IMR-90 (cell line): ENCODE results near the gene MYEOV. TPM values are rescaled to one million over a fixed set of nuclear protein-coding genes. Genes with fewer than 3 reads are reported as not detected.

ENCODE experiments used
- ATAC-seq: fragments of 200-7000 bp; cut with Tn5 transposase; 2 replicates; pipeline ENCODE4 v1.9.1; 2020; ENCODE audit warnings: low read depth, mild to moderate bottlenecking, moderate library complexity
- BruUV-seq: library from RNA; stranded (reverse); fragments of 400-500 nt; replicated peaks from 2 replicates; lab custom pipeline; 2021; lab: Mats Ljungman, UMichigan
- CTCF ChIA-PET: fragments of 300-600 bp; formaldehyde crosslinking; extraction: SDS; loops from one replicate; lab custom pipeline; 2021; ENCODE audit warnings: antibody characterized with exemption; lab: Yijun Ruan, JAX
- POLR2A ChIA-PET: fragments of 300-600 bp; sonication (Branson Sonifier 250); formaldehyde crosslinking; loops from one replicate; lab custom pipeline; 2022; ENCODE audit warnings: antibody characterized with exemption; ENCODE audit not compliant: unreplicated experiment; lab: Charles Lee
- DNase-seq: peaks from one replicate; pipeline ENCODE4 v3.0.0; 2013
- H2AFZ ChIP-seq: replicated peaks from 2 replicates; pipeline ENCODE3; 2013; ENCODE audit warnings: low read length, mild to moderate bottlenecking; ENCODE audit not compliant: poor library complexity
- H2AK5ac ChIP-seq: 2 replicates; pipeline ENCODE4 v1.6.1; 2013; ENCODE audit warnings: low read depth, low read length, inconsistent platforms
- H2AK9ac ChIP-seq: replicated peaks from 2 replicates; pipeline ENCODE3; 2013; ENCODE audit warnings: mild to moderate bottlenecking, low read depth, low read length, moderate library complexity; ENCODE audit not compliant: poor library complexity
- H2BK120ac ChIP-seq: 2 replicates; pipeline ENCODE4 v1.6.1; 2013; ENCODE audit warnings: low read depth, low read length, inconsistent platforms
- H2BK15ac ChIP-seq: 3 replicates; pipeline ENCODE4 v1.6.1; 2013; ENCODE audit warnings: low read depth, low read length, inconsistent platforms
- H2BK20ac ChIP-seq: 2 replicates; pipeline ENCODE4 v1.6.1; 2013; ENCODE audit warnings: low read depth, mild to moderate bottlenecking, inconsistent platforms, low read length, moderate library complexity
- H2BK5ac ChIP-seq: 2 replicates; pipeline ENCODE4 v1.6.1; 2013; ENCODE audit warnings: mild to moderate bottlenecking, low read depth, low read length, inconsistent platforms; ENCODE audit not compliant: poor library complexity, severe bottlenecking
- H3K14ac ChIP-seq: replicated peaks from 2 replicates; pipeline ENCODE4 v1.6.1; 2013; ENCODE audit warnings: low read depth, low read length, inconsistent platforms
- H3K18ac ChIP-seq: 2 replicates; pipeline ENCODE4 v1.6.1; 2013; ENCODE audit warnings: low read depth, low read length, control low read depth
- H3K23ac ChIP-seq: 2 replicates; pipeline ENCODE4 v1.6.1; 2013; ENCODE audit warnings: low read depth, low read length, inconsistent platforms
- H3K27ac ChIP-seq: 2 replicates; pipeline ENCODE4 v1.5.1; 2013; ENCODE audit warnings: mild to moderate bottlenecking, control low read depth, low read length; ENCODE audit not compliant: insufficient read depth
- H3K27me3 ChIP-seq: 2 replicates; pipeline ENCODE4 v1.6.1; 2013; ENCODE audit warnings: low read length; ENCODE audit not compliant: control insufficient read depth, insufficient read depth
- H3K36me3 ChIP-seq: 2 replicates; pipeline ENCODE4 v1.6.1; 2013; ENCODE audit warnings: low read length, mixed read lengths; ENCODE audit not compliant: control insufficient read depth, insufficient read depth
- H3K4ac ChIP-seq: 2 replicates; pipeline ENCODE4 v1.6.1; 2013; ENCODE audit warnings: low read depth, low read length, inconsistent platforms
- H3K4me1 ChIP-seq: 2 replicates; pipeline ENCODE4 v1.6.1; 2013; ENCODE audit warnings: low read length, mixed read lengths; ENCODE audit not compliant: control insufficient read depth, insufficient read depth
- H3K4me2 ChIP-seq: 2 replicates; pipeline ENCODE4 v1.6.1; 2013; ENCODE audit warnings: low read depth, mild to moderate bottlenecking, control low read depth, low read length, moderate library complexity
- H3K4me3 ChIP-seq: 2 replicates; pipeline ENCODE4 v1.5.1; 2013; ENCODE audit warnings: low read depth, mild to moderate bottlenecking, control low read depth, low read length, moderate library complexity; ENCODE audit not compliant: insufficient read depth
- H3K56ac ChIP-seq: 2 replicates; pipeline ENCODE4 v1.6.1; 2013; ENCODE audit warnings: low read length, inconsistent platforms; ENCODE audit not compliant: insufficient read depth; ENCODE audit errors: extremely low read depth
- H3K79me1 ChIP-seq, 2 experiments: 2 replicates each; pipeline ENCODE4 v1.6.1; 2013; ENCODE audit warnings: low read length in 2 of 2, inconsistent platforms in 1 of 2, low read depth in 1 of 2
- H3K9ac ChIP-seq: 2 replicates; pipeline ENCODE4 v1.6.1; 2013; ENCODE audit warnings: low read depth, low read length, control low read depth
- H3K9me1 ChIP-seq: 2 replicates; pipeline ENCODE4 v1.6.1; 2013; ENCODE audit warnings: low read length, inconsistent platforms; ENCODE audit not compliant: insufficient read depth
- H3K9me3 ChIP-seq: 2 replicates; pipeline ENCODE4 v1.6.1; 2013; ENCODE audit warnings: low read length; ENCODE audit not compliant: control insufficient read depth, insufficient read depth
- H4K20me1 ChIP-seq: 2 replicates; pipeline ENCODE4 v1.6.1; 2013; ENCODE audit warnings: low read length, inconsistent platforms; ENCODE audit not compliant: insufficient read depth
- H4K5ac ChIP-seq: 2 replicates; pipeline ENCODE4 v1.6.1; 2013; ENCODE audit warnings: mild to moderate bottlenecking, low read depth, low read length, control low read depth
- H4K8ac ChIP-seq, 2 experiments: 2 replicates each; pipeline ENCODE4 v1.6.1; 2013; ENCODE audit warnings: low read depth in 2 of 2, low read length in 2 of 2, control low read depth in 1 of 2, inconsistent platforms in 1 of 2
- H4K91ac ChIP-seq: 2 replicates; pipeline ENCODE4 v1.6.1; 2013; ENCODE audit warnings: low read depth, low read length, inconsistent platforms; ENCODE audit not compliant: insufficient read depth
- BHLHE40 ChIP-seq: fragments of 150-350 bp; IDR thresholded peaks from 2 replicates; pipeline ENCODE4 v1.6.1; 2016; ENCODE audit warnings: mild to moderate bottlenecking, low read depth, low read length
- CEBPB ChIP-seq: IDR thresholded peaks from 2 replicates; pipeline ENCODE4 v1.6.1; 2012; ENCODE audit warnings: low read depth, low read length, improper control_type of control experiment
- CHD1 ChIP-seq: IDR thresholded peaks from 2 replicates; pipeline ENCODE4 v1.6.1; 2012; ENCODE audit warnings: low read depth, low read length, improper control_type of control experiment
- FOS ChIP-seq: fragments of 150-350 bp; IDR thresholded peaks from 2 replicates; pipeline ENCODE4 v1.6.1; 2016; ENCODE audit warnings: low read depth, low read length
- MAFK ChIP-seq: IDR thresholded peaks from 2 replicates; pipeline ENCODE4 v1.6.1; 2012; ENCODE audit warnings: low read depth, low read length, improper control_type of control experiment
- MAZ ChIP-seq: IDR thresholded peaks from 2 replicates; pipeline ENCODE4 v1.6.1; 2012; ENCODE audit warnings: low read depth, mild to moderate bottlenecking, low read length, improper control_type of control experiment, moderate library complexity, borderline replicate concordance
- MXI1 ChIP-seq: IDR thresholded peaks from 2 replicates; pipeline ENCODE4 v1.6.1; 2012; ENCODE audit warnings: low read depth, mild to moderate bottlenecking, low read length, moderate library complexity, borderline replicate concordance
- NFE2L2 ChIP-seq: fragments of 150-350 bp; IDR thresholded peaks from 2 replicates; pipeline ENCODE4 v1.6.1; 2016; ENCODE audit warnings: low read depth, mild to moderate bottlenecking, low read length
- POLR2A ChIP-seq: IDR thresholded peaks from 2 replicates; pipeline ENCODE4 v1.6.1; 2012; ENCODE audit warnings: mild to moderate bottlenecking, low read depth, low read length
- RAD21 ChIP-seq: IDR thresholded peaks from 2 replicates; pipeline ENCODE4 v1.6.1; 2012; ENCODE audit warnings: low read length, improper control_type of control experiment
- RFX5 ChIP-seq: IDR thresholded peaks from 2 replicates; pipeline ENCODE4 v1.8.0; 2012; ENCODE audit warnings: low read depth, mild to moderate bottlenecking, low read length, moderate library complexity
- SMC3 ChIP-seq: fragments of 150-350 bp; IDR thresholded peaks from 2 replicates; pipeline ENCODE4 v1.6.1; 2016; ENCODE audit warnings: low read depth, mild to moderate bottlenecking, antibody characterized with exemption, low read length, moderate library complexity
- WGBS, 2 experiments: methylation state at CpG; one replicate each; pipeline versions ENCODE4 v1.1.5 to v1.1.7; 2013; ENCODE audit warnings: missing lambda C conversion rate in 2 of 2; ENCODE audit not compliant: insufficient read length in 1 of 2; ENCODE audit errors: extremely low coverage in 2 of 2; 5-methylcytosine and 5-hydroxymethylcytosine counted together
- dilution Hi-C: fragments of 300-500 bp; cut with HindIII; formaldehyde crosslinking; loops from one replicate; pipeline ENCODE4 v1.14.3; 2018; ENCODE audit warnings: low sequenced_read_pairs; ENCODE audit not compliant: unreplicated experiment
- in situ Hi-C: fragments of 300-500 bp; cut with MboI; formaldehyde crosslinking; loops from 3 replicates; pipeline ENCODE4 v1.14.3; 2019; ENCODE audit warnings: low sequenced_read_pairs, inconsistent platforms, mixed read lengths
- intact Hi-C: fragments of 100-400 bp; cut with micrococcal nuclease; formaldehyde crosslinking; loops from 2 replicates; pipeline ENCODE4 v1.10.0; 2022
- polyA plus RNA-seq, 3 experiments: library from polyadenylated mRNA; depleted of rRNA; stranded (reverse); fragments of >200 nt; gene quantifications; 2 replicates each; pipeline ENCODE4 v1.2.3, GENCODE V29; 2012; ENCODE audit warnings: low replicate concordance in 1 of 3
- total RNA-seq: library from RNA; depleted of rRNA; stranded (reverse); fragments of >200 nt; gene quantifications from 2 replicates; pipeline ENCODE4 v1.2.3, GENCODE V29; 2012
- TF ChIP-seq, protein P1 (sequence below): fragments of 150-350 bp; IDR thresholded peaks from 2 replicates; pipeline ENCODE4 v1.6.1; 2016; ENCODE audit warnings: low read depth, mild to moderate bottlenecking, low read length, moderate library complexity, borderline replicate concordance
- TF ChIP-seq, protein P2 (sequence below): conservative IDR thresholded peaks from 2 replicates; pipeline ENCODE4 v1.5.1; 2012; ENCODE audit warnings: mild to moderate bottlenecking, low read depth, low read length, improper control_type of control experiment
- TF ChIP-seq, protein P3 (sequence below): fragments of 150-350 bp; IDR thresholded peaks from 2 replicates; pipeline ENCODE4 v1.6.1; 2017; ENCODE audit warnings: mild to moderate bottlenecking, antibody characterized with exemption, low read length, low read depth

MYEOV gene
- total and polyA plus RNA-seq, 2 of the 4 experiments (the other 2 are of a cell fraction) = 5.8 to 6.8 TPM

DNA sequence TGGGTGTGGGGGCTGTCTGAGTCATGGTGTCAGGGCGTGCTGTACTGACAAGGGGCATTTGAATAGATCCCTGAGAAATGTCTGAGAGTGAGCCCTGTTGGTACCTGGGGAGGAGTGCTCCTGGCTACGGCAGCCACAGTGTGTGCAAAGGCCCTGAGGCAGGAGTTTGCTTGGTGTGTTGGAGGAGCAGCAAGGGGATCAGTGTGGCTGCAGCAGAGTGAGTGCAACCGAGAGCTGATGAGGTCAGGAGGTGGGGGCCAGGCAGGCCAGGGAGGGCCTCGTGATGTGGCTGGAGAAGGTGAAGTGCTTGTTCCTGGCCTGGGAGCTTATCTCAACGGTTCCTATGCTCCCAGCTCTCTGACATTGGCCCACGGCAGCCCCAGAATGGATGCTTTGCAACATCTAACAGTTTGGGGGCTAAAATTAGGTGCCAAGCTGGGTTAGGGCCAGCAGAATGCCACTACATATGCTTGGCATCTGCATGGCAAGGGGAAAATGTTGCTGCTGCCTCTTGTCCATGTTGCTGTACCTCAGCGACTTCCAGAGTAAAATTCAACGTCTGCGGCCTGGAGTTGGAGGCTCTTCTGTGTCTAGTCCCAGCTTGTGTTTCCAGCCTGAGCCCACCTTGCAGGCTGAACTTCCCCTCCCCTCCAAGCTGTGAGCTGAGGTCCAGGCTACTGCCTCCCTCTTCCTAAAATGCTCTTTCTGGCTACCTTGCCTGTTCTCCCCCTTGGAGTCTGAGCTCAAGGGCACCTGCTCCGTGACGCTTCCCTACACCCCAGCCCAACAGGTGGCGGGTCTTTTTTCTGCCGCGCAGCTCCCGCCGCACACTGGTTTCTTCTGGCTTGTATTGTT, 48.2 kb upstream of the MYEOV start:
- DNase-seq (no peak), ATAC-seq (no peak)
- H2BK20ac ChIP-seq = no peak overlapping the region
- dilution Hi-C loops (no loop called here), in situ Hi-C loops (no loop called here), intact Hi-C loops (no loop called here)
- H4K8ac ChIP-seq = no peak overlapping the region
- no peak overlapping the region for H3K18ac ChIP-seq
- no peaks in the 10 kb centered on the region; the same call in 1 of the 2 replicates for H3K9me1 ChIP-seq
- POLR2A ChIA-PET = no interaction called here
- CTCF ChIA-PET = interaction anchor here (0.7 kb wide), 1 partner anchor 10 kb away, joined by 3 read pairs; no protein-coding TSS in a partner anchor
- H3K27ac ChIP-seq = no peak overlapping the region
- no TSS peak for BruUV-seq
- H3K27me3 ChIP-seq = peaks cover 6% of the 10 kb centered on the region
- no peak overlapping the region for H3K23ac ChIP-seq
- no peaks in the 10 kb centered on the region for H3K36me3 ChIP-seq
- no peak overlapping the region for H3K4me3 ChIP-seq
- no peak overlapping the region for H4K5ac ChIP-seq
- no peak overlapping the region for H3K4me2 ChIP-seq
- no peak overlapping the region for H2BK120ac ChIP-seq
- WGBS, 2 experiments = 88% methylated on average over 4 of the region's 16 CpGs; no CpG with 5 or more reads in 1 of the 2 experiments
- H2BK5ac ChIP-seq = no peak overlapping the region
- H4K20me1 ChIP-seq = no peaks in the 10 kb centered on the region
- no peaks in the 10 kb centered on the region for H3K79me1 ChIP-seq
- H2BK15ac ChIP-seq = no peak overlapping the region
- peaks cover 7% of the 10 kb centered on the region for H3K4me1 ChIP-seq
- H3K4ac ChIP-seq = no peak overlapping the region
- no peak overlapping the region for H2AFZ ChIP-seq
- no peak overlapping the region for H3K56ac ChIP-seq
- H3K9ac ChIP-seq = no peak overlapping the region
- no peak overlapping the region for H2AK9ac ChIP-seq
- H3K9me3 ChIP-seq = no peaks in the 10 kb centered on the region
- no peak overlapping the region for H4K91ac ChIP-seq
- no peak overlapping the region for H3K14ac ChIP-seq
- no peak overlapping the region for H2AK5ac ChIP-seq
- TF ChIP-seq SMC3 = no peak
- TF ChIP-seq FOS = no peak
- TF ChIP-seq, protein P1, sequence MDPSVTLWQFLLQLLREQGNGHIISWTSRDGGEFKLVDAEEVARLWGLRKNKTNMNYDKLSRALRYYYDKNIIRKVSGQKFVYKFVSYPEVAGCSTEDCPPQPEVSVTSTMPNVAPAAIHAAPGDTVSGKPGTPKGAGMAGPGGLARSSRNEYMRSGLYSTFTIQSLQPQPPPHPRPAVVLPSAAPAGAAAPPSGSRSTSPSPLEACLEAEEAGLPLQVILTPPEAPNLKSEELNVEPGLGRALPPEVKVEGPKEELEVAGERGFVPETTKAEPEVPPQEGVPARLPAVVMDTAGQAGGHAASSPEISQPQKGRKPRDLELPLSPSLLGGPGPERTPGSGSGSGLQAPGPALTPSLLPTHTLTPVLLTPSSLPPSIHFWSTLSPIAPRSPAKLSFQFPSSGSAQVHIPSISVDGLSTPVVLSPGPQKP = no peak
- TF ChIP-seq, protein P2, sequence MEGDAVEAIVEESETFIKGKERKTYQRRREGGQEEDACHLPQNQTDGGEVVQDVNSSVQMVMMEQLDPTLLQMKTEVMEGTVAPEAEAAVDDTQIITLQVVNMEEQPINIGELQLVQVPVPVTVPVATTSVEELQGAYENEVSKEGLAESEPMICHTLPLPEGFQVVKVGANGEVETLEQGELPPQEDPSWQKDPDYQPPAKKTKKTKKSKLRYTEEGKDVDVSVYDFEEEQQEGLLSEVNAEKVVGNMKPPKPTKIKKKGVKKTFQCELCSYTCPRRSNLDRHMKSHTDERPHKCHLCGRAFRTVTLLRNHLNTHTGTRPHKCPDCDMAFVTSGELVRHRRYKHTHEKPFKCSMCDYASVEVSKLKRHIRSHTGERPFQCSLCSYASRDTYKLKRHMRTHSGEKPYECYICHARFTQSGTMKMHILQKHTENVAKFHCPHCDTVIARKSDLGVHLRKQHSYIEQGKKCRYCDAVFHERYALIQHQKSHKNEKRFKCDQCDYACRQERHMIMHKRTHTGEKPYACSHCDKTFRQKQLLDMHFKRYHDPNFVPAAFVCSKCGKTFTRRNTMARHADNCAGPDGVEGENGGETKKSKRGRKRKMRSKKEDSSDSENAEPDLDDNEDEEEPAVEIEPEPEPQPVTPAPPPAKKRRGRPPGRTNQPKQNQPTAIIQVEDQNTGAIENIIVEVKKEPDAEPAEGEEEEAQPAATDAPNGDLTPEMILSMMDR = no peak
- no peak for TF ChIP-seq CEBPB
- no peak for TF ChIP-seq MAFK
- TF ChIP-seq RAD21 = no peak
- TF ChIP-seq MXI1 = no peak
- no peak for TF ChIP-seq NFE2L2
- TF ChIP-seq POLR2A = no peak
- TF ChIP-seq BHLHE40 = no peak
- no peak for TF ChIP-seq MAZ
- TF ChIP-seq, protein P3, sequence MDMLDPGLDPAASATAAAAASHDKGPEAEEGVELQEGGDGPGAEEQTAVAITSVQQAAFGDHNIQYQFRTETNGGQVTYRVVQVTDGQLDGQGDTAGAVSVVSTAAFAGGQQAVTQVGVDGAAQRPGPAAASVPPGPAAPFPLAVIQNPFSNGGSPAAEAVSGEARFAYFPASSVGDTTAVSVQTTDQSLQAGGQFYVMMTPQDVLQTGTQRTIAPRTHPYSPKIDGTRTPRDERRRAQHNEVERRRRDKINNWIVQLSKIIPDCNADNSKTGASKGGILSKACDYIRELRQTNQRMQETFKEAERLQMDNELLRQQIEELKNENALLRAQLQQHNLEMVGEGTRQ = no peak
- no peak for TF ChIP-seq RFX5
- TF ChIP-seq CHD1 = no peak
